Measurements from ENCODE around the gene LINC00632.

GRCh38 chrX:140710710-140711109, 1.2 kb downstream of the LINC00632 start:
- TF ChIP-seq, protein P1, sequence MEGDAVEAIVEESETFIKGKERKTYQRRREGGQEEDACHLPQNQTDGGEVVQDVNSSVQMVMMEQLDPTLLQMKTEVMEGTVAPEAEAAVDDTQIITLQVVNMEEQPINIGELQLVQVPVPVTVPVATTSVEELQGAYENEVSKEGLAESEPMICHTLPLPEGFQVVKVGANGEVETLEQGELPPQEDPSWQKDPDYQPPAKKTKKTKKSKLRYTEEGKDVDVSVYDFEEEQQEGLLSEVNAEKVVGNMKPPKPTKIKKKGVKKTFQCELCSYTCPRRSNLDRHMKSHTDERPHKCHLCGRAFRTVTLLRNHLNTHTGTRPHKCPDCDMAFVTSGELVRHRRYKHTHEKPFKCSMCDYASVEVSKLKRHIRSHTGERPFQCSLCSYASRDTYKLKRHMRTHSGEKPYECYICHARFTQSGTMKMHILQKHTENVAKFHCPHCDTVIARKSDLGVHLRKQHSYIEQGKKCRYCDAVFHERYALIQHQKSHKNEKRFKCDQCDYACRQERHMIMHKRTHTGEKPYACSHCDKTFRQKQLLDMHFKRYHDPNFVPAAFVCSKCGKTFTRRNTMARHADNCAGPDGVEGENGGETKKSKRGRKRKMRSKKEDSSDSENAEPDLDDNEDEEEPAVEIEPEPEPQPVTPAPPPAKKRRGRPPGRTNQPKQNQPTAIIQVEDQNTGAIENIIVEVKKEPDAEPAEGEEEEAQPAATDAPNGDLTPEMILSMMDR (IDR thresholded peaks at IDR 0.05): no peak
- TF ChIP-seq POLR2A (IDR thresholded peaks at IDR 0.05) (no peak), EP300 (IDR thresholded peaks at IDR 0.05) (no peak)
